CD14-positive monocyte (primary cell): Measurements from ENCODE around the gene ZNF154. TPM values are rescaled to one million over a fixed set of nuclear protein-coding genes. Genes with fewer than 3 reads are reported as not detected.

Experiments
- DNase-seq, 3 donors: peaks; one replicate each; pipeline ENCODE4 v3.0.0-alpha.2; 2011 to 2022
- H2AFZ ChIP-seq: 2 replicates; pipeline ENCODE4 v1.6.0; 2012; ENCODE audit warnings: mild to moderate bottlenecking, low read depth, low read length, inconsistent platforms; ENCODE audit not compliant: insufficient read depth, poor library complexity, severe bottlenecking
- H3K27ac ChIP-seq, 2 donors: 1 replicate in 1 of 2; 2 replicates in 1 of 2; pipeline ENCODE4 v1.5.1; 2012 to 2013; ENCODE audit warnings: low read length in 2 of 2, control low read depth in 1 of 2, inconsistent platforms in 1 of 2, low read depth in 1 of 2, mild to moderate bottlenecking in 1 of 2
- H3K27me3 ChIP-seq, 2 donors: one replicate each; pipeline versions ENCODE4 v1.6.0 to v1.6.1; 2011 to 2013; ENCODE audit warnings: low read length in 2 of 2; ENCODE audit not compliant: control insufficient read depth in 2 of 2, insufficient read depth in 2 of 2
- H3K36me3 ChIP-seq, 2 donors: replicated peaks in 1 of 2; 1 replicate in 1 of 2; 2 replicates in 1 of 2; pipeline versions ENCODE4 v1.5.1 to v1.6.1; 2012 to 2013; ENCODE audit warnings: low read length in 2 of 2, control low read depth in 1 of 2, inconsistent platforms in 1 of 2, mild to moderate bottlenecking in 1 of 2; ENCODE audit not compliant: insufficient read depth in 2 of 2, control insufficient read depth in 1 of 2
- H3K4me1 ChIP-seq, 2 donors: 1 replicate in 1 of 2; 2 replicates in 1 of 2; pipeline versions ENCODE4 v1.5.1 to v1.6.1; 2012 to 2013; ENCODE audit warnings: low read length in 2 of 2, control low read depth in 1 of 2, inconsistent platforms in 1 of 2, mild to moderate bottlenecking in 1 of 2, moderate library complexity in 1 of 2; ENCODE audit not compliant: insufficient read depth in 2 of 2, control insufficient read depth in 1 of 2
- H3K4me2 ChIP-seq: replicated peaks from 2 replicates; pipeline ENCODE3; 2012; ENCODE audit warnings: low read length, moderate library complexity, mild to moderate bottlenecking; ENCODE audit not compliant: poor library complexity, severe bottlenecking; ENCODE audit errors: extremely low read depth
- H3K4me3 ChIP-seq, 3 experiments: fragments of 200-600 bp in 1 of 3; sonication (generic) in 1 of 3; replicated peaks in 1 of 3; 1 replicate in 2 of 3; 2 replicates in 1 of 3; pipeline ENCODE4 v1.5.1; 2011 to 2013; ENCODE audit warnings: low read length in 3 of 3, mild to moderate bottlenecking in 3 of 3, control low read depth in 2 of 3, low read depth in 2 of 3, inconsistent platforms in 1 of 3, moderate library complexity in 1 of 3
- H3K79me2 ChIP-seq: 2 replicates; pipeline ENCODE4 v1.6.0; 2012; ENCODE audit warnings: mild to moderate bottlenecking, control low read depth, inconsistent platforms, low read length, moderate library complexity; ENCODE audit not compliant: insufficient read depth
- H3K9ac ChIP-seq: 2 replicates; pipeline ENCODE4 v1.6.0; 2017; ENCODE audit warnings: low read length, mild to moderate bottlenecking; ENCODE audit not compliant: insufficient read depth, poor library complexity, severe bottlenecking
- H3K9me3 ChIP-seq, 2 donors: replicated peaks in 1 of 2; 1 replicate in 1 of 2; 2 replicates in 1 of 2; pipeline versions ENCODE4 v1.5.1 to v1.6.1; 2012 to 2013; ENCODE audit warnings: low read length in 2 of 2, control low read depth in 1 of 2; ENCODE audit not compliant: control insufficient read depth in 1 of 2, insufficient read depth in 1 of 2
- H4K20me1 ChIP-seq: 2 replicates; pipeline ENCODE4 v1.6.0; 2012; ENCODE audit warnings: mild to moderate bottlenecking, low read length, control low read depth, moderate library complexity; ENCODE audit not compliant: insufficient read depth
- H3K27ac Mint-ChIP-seq, 7 donors: one replicate each; pipeline ENCODE4 v1.8.0; 2020; ENCODE audit warnings: mild to moderate bottlenecking in 7 of 7, mixed read lengths in 7 of 7, moderate library complexity in 6 of 7, inconsistent platforms in 2 of 7
- H3K27me3 Mint-ChIP-seq, 3 donors: one replicate each; pipeline ENCODE4 v1.8.0; 2021 to 2022; ENCODE audit warnings: low read depth in 3 of 3, mild to moderate bottlenecking in 3 of 3, mixed read lengths in 3 of 3, moderate library complexity in 3 of 3, inconsistent platforms in 1 of 3
- H3K36me3 Mint-ChIP-seq, 2 donors: one replicate each; pipeline ENCODE4 v1.8.0; 2020; ENCODE audit warnings: mixed read lengths in 2 of 2, inconsistent platforms in 1 of 2, mild to moderate bottlenecking in 1 of 2
- H3K4me1 Mint-ChIP-seq: one replicate; pipeline ENCODE4 v1.8.0; 2020; ENCODE audit warnings: mild to moderate bottlenecking, mixed read lengths
- H3K4me3 Mint-ChIP-seq, 2 donors: one replicate each; pipeline ENCODE4 v1.8.0; 2020; ENCODE audit warnings: mild to moderate bottlenecking in 2 of 2, mixed read lengths in 2 of 2, moderate library complexity in 1 of 2
- H3K9me3 Mint-ChIP-seq, 7 donors: one replicate each; pipeline ENCODE4 v1.8.0; 2020 to 2022; ENCODE audit warnings: mixed read lengths in 7 of 7, mild to moderate bottlenecking in 6 of 7, moderate library complexity in 6 of 7, inconsistent platforms in 2 of 7
- CTCF ChIP-seq: fragments of 200-600 bp; IDR thresholded peaks from one replicate; pipeline ENCODE4 v1.8.0; 2022; ENCODE audit warnings: antibody characterized with exemption, mild to moderate bottlenecking
- WGBS: methylation state at CpG from one replicate; pipeline ENCODE4 v1.1.5; 2013; ENCODE audit warnings: missing lambda C conversion rate; ENCODE audit not compliant: insufficient coverage; 5-methylcytosine and 5-hydroxymethylcytosine counted together
- intact Hi-C, 2 donors: fragments of 100-400 bp; cut with micrococcal nuclease; formaldehyde crosslinking; loops; one replicate each; pipeline versions ENCODE4 v1.15.0 to v1.15.1; 2023
- polyA plus RNA-seq, 3 donors: library from polyadenylated mRNA; depleted of rRNA in 1 of 3; unstranded in 2 of 3; stranded (reverse) in 1 of 3; fragments of 300-500 nt in 2 of 3; fragments of >200 nt in 1 of 3; fragmentation: Illumina TruSeq in 2 of 3; gene quantifications; 1 replicate in 2 of 3; 2 replicates in 1 of 3; pipeline ENCODE4 v1.2.3, GENCODE V29; 2012 to 2021

The ZNF154 gene
- polyA plus RNA-seq, 3 donors = 0.52 TPM; not detected in 2

GRCh38 chr19:57668635-57669034, 40.4 kb downstream of the ZNF154 start, which contains the start of gene ZSCAN4:
ZSCAN4 (plus strand) TSS chr19:57668935; CDS start chr19:57676146, 7,211 bp downstream.
- H3K79me2 ChIP-seq = no peaks in the 10 kb centered on the region
- H3K9me3 Mint-ChIP-seq = peaks cover 4 to 41% (median 27%) of the 10 kb centered on the region in 7 donors
- no peak for TF ChIP-seq CTCF
- H3K27ac Mint-ChIP-seq = peak within 1 kb of the TSS in 1 of 7 donors; percentile 61
- H3K4me1 ChIP-seq = peaks cover 0 to 7% of the 10 kb centered on the region in 2 donors
- no peaks in the 10 kb centered on the region for H3K36me3 Mint-ChIP-seq
- peaks cover 12 to 24% of the 10 kb centered on the region in 2 donors for H3K27me3 ChIP-seq
- peaks cover 11% of the 10 kb centered on the region for H3K4me1 Mint-ChIP-seq
- no peaks in the 10 kb centered on the region for H4K20me1 ChIP-seq
- H3K4me3 ChIP-seq = no peak within 1 kb of the TSS
- no peak within 1 kb of the TSS for H3K9ac ChIP-seq
- peaks cover 26 to 35% (median 34%) of the 10 kb centered on the region in 3 donors for H3K27me3 Mint-ChIP-seq
- no peak for DNase-seq
- peaks cover 16 to 25% of the 10 kb centered on the region in 2 donors for H3K9me3 ChIP-seq
- no peak within 1 kb of the TSS for H3K4me2 ChIP-seq
- H3K36me3 ChIP-seq = no peaks in the 10 kb centered on the region
- no peak within 1 kb of the TSS for H2AFZ ChIP-seq
- no CpG with 5 or more reads among the region's 2 CpGs for WGBS
- H3K4me3 Mint-ChIP-seq = no peak within 1 kb of the TSS
- no peak within 1 kb of the TSS for H3K27ac ChIP-seq
- intact Hi-C loops = no loop called here

- H3K9me3 ChIP-seq = peaks cover 18 to 20% of the 10 kb centered on the region in 2 donors
- H3K4me2 ChIP-seq = no peak overlapping the region
- Mint-ChIP-seq H3K9me3 (peaks cover 4 to 43% (median 28%) of the 10 kb centered on the region in 7 donors), H3K4me3 (no peak overlapping the region), H3K36me3 (no peaks in the 10 kb centered on the region), H3K4me1 (peaks cover 11% of the 10 kb centered on the region), H3K27ac (no peak overlapping the region), H3K27me3 (peaks cover 33 to 48% (median 37%) of the 10 kb centered on the region in 3 donors)
- peaks cover 14 to 37% of the 10 kb centered on the region in 2 donors for H3K27me3 ChIP-seq
- H3K79me2 ChIP-seq = no peaks in the 10 kb centered on the region
- no peaks in the 10 kb centered on the region for H4K20me1 ChIP-seq
- H2AFZ ChIP-seq = no peak overlapping the region
- WGBS = no CpG with 5 or more reads among the region's 1 CpG
- H3K4me3 ChIP-seq = no peak overlapping the region
- no peak for DNase-seq
- intact Hi-C loops = no loop called here
- TF ChIP-seq CTCF = no peak
- H3K27ac ChIP-seq = no peak overlapping the region
- no peaks in the 10 kb centered on the region for H3K36me3 ChIP-seq
- peaks cover 0 to 7% of the 10 kb centered on the region in 2 donors for H3K4me1 ChIP-seq
- H3K9ac ChIP-seq = no peak overlapping the region
These were observed 41.8 kb downstream of the ZNF154 start for GRCh38 chr19:57667228-57667627.
